PFSK-1 (cell line): Measurements from ENCODE around the gene DGKI.

ENCODE experiments used
- FOXP2 ChIP-seq: optimal IDR thresholded peaks from 2 replicates; pipeline ENCODE3; 2011; ENCODE audit warnings: borderline replicate concordance, control low read depth, inconsistent platforms; ENCODE audit not compliant: insufficient read depth; ENCODE audit errors: extremely low read length, extremely low read depth
- POLR2AphosphoS5 ChIP-seq: IDR thresholded peaks from 2 replicates; pipeline ENCODE4 v1.6.1; 2012; ENCODE audit warnings: low read depth, mild to moderate bottlenecking, control low read depth, low read length, moderate library complexity
- REST ChIP-seq, 2 experiments: IDR thresholded peaks; 2 replicates each; pipeline versions ENCODE4 v1.6.1 to v1.8.0; 2011 to 2012; ENCODE audit warnings: low read depth in 2 of 2, low read length in 2 of 2, control low read depth in 1 of 2, inconsistent platforms in 1 of 2, mild to moderate bottlenecking in 1 of 2, moderate library complexity in 1 of 2; ENCODE audit not compliant: insufficient read depth in 1 of 2
- SIN3A ChIP-seq: IDR thresholded peaks from 2 replicates; pipeline ENCODE4 v1.6.1; 2012; ENCODE audit warnings: mild to moderate bottlenecking, low read length, moderate library complexity, borderline replicate concordance; ENCODE audit not compliant: insufficient read depth
- TAF1 ChIP-seq: IDR thresholded peaks from 2 replicates; pipeline ENCODE4 v1.6.1; 2012; ENCODE audit warnings: low read length, control low read depth, borderline replicate concordance; ENCODE audit not compliant: insufficient read depth

The DGKI gene

GRCh38 chr7:137820677-137821420 lies 25.9 kb downstream of the DGKI start:
- TF ChIP-seq TAF1: no peak
- TF ChIP-seq POLR2AphosphoS5: no peak
- no peak for TF ChIP-seq FOXP2
- no peak for TF ChIP-seq REST (IDR thresholded peaks at IDR 0.05; ENCODE audit: insufficient read depth in 1 of 2, low read depth in 2 of 2, low read length in 2 of 2)
- TF ChIP-seq SIN3A: no peak

GRCh38 chr7:137820156-137820555 lies 26.6 kb downstream of the DGKI start:
- TF ChIP-seq TAF1 (no peak), POLR2AphosphoS5 (no peak), REST (IDR thresholded peaks at IDR 0.05; ENCODE audit: insufficient read depth in 1 of 2, low read depth in 2 of 2, low read length in 2 of 2) (no peak), SIN3A (no peak), FOXP2 (no peak)

GRCh38 chr7:137818036-137818435 lies 28.7 kb downstream of the DGKI start:
- TF ChIP-seq FOXP2: no peak
- TF ChIP-seq POLR2AphosphoS5: no peak
- TF ChIP-seq REST (IDR thresholded peaks at IDR 0.05; ENCODE audit: insufficient read depth in 1 of 2, low read depth in 2 of 2, low read length in 2 of 2): no peak
- no peak for TF ChIP-seq SIN3A
- no peak for TF ChIP-seq TAF1

GRCh38 chr7:137816696-137817320 lies 30.0 kb downstream of the DGKI start:
- no peak for TF ChIP-seq SIN3A
- TF ChIP-seq REST (IDR thresholded peaks at IDR 0.05; ENCODE audit: insufficient read depth in 1 of 2, low read depth in 2 of 2, low read length in 2 of 2): no peak
- no peak for TF ChIP-seq FOXP2
- TF ChIP-seq TAF1: no peak
- no peak for TF ChIP-seq POLR2AphosphoS5

- no peak for TF ChIP-seq TAF1
- TF ChIP-seq POLR2AphosphoS5: no peak
These were observed 33.2 kb downstream of the DGKI start for GRCh38 chr7:137813541-137813940.
